H9 (cell line): ENCODE measurements around the gene SHISA7. TPM values are rescaled to one million over a fixed set of nuclear protein-coding genes. Genes with fewer than 3 reads are reported as not detected.
"Not testable (repeated sequence)": the region's sequence is repeated elsewhere in the genome, so short reads cannot be mapped to it uniquely, and the experiment has no call there.

Experiments
- DNase-seq: peaks from one replicate; pipeline ENCODE4 v3.0.0-alpha.2; 2017
- H2AFZ ChIP-seq: one replicate; pipeline ENCODE4 v1.6.1; 2013; ENCODE audit warnings: mild to moderate bottlenecking, low read length, control low read depth, moderate library complexity
- H2AK5ac ChIP-seq: 2 replicates; pipeline ENCODE4 v1.6.1; 2013; ENCODE audit warnings: low read length, control low read depth, mixed read lengths; ENCODE audit not compliant: insufficient read length
- H2BK120ac ChIP-seq: one replicate; pipeline ENCODE4 v1.6.1; 2013; ENCODE audit warnings: low read depth, mild to moderate bottlenecking, low read length, control low read depth, inconsistent platforms; ENCODE audit not compliant: poor library complexity, severe bottlenecking
- H2BK12ac ChIP-seq: 2 replicates; pipeline ENCODE4 v1.6.1; 2013; ENCODE audit warnings: low read length, control low read depth, mixed read lengths, low read depth; ENCODE audit not compliant: insufficient read length
- H2BK15ac ChIP-seq: 2 replicates; pipeline ENCODE4 v1.6.1; 2013; ENCODE audit warnings: low read depth, low read length, control low read depth
- H2BK20ac ChIP-seq: one replicate; pipeline ENCODE4 v1.6.1; 2013; ENCODE audit warnings: low read depth, mild to moderate bottlenecking, low read length, control low read depth, inconsistent platforms; ENCODE audit not compliant: poor library complexity, severe bottlenecking
- H2BK5ac ChIP-seq: 2 replicates; pipeline ENCODE4 v1.6.1; 2013; ENCODE audit warnings: low read length, control low read depth, mixed read lengths; ENCODE audit not compliant: insufficient read length
- H3K14ac ChIP-seq: 2 replicates; pipeline ENCODE4 v1.6.1; 2013; ENCODE audit warnings: low read length, control low read depth; ENCODE audit not compliant: insufficient read depth
- H3K18ac ChIP-seq: 2 replicates; pipeline ENCODE4 v1.6.1; 2013; ENCODE audit warnings: low read depth, mild to moderate bottlenecking, mixed read lengths, low read length, control low read depth; ENCODE audit not compliant: insufficient read length
- H3K23ac ChIP-seq: 2 replicates; pipeline ENCODE4 v1.6.1; 2013; ENCODE audit warnings: low read length, control low read depth, mixed read lengths, low read depth; ENCODE audit not compliant: insufficient read length
- H3K23me2 ChIP-seq: 2 replicates; pipeline ENCODE4 v1.6.1; 2013; ENCODE audit warnings: low read depth, mild to moderate bottlenecking, mixed read lengths, low read length, control low read depth; ENCODE audit not compliant: insufficient read length, poor library complexity, severe bottlenecking
- H3K27ac ChIP-seq: 2 replicates; pipeline ENCODE4 v1.5.1; 2013; ENCODE audit warnings: low read length, control low read depth, mixed read lengths, low read depth; ENCODE audit not compliant: insufficient read length
- H3K27me3 ChIP-seq: 2 replicates; pipeline ENCODE4 v1.6.1; 2013; ENCODE audit warnings: low read length, control low read depth, inconsistent platforms; ENCODE audit not compliant: insufficient read depth
- H3K4ac ChIP-seq: 2 replicates; pipeline ENCODE4 v1.6.1; 2013; ENCODE audit warnings: low read depth, mild to moderate bottlenecking, control low read depth, inconsistent platforms, low read length, moderate library complexity
- H3K4me1 ChIP-seq: 2 replicates; pipeline ENCODE4 v1.6.1; 2013; ENCODE audit warnings: low read length, control low read depth, inconsistent platforms; ENCODE audit not compliant: insufficient read depth
- H3K4me2 ChIP-seq: 2 replicates; pipeline ENCODE4 v1.6.1; 2013; ENCODE audit warnings: low read length, control low read depth, mixed read lengths; ENCODE audit not compliant: insufficient read length, insufficient read depth
- H3K56ac ChIP-seq: 2 replicates; pipeline ENCODE4 v1.6.1; 2013; ENCODE audit warnings: low read depth, mild to moderate bottlenecking, mixed read lengths, low read length, control low read depth; ENCODE audit not compliant: insufficient read length
- H3K79me1 ChIP-seq: 2 replicates; pipeline ENCODE4 v1.6.1; 2013; ENCODE audit warnings: low read depth, mild to moderate bottlenecking, moderate library complexity, low read length, control low read depth, inconsistent platforms; ENCODE audit not compliant: insufficient read depth, poor library complexity, severe bottlenecking
- H3K79me2 ChIP-seq: 2 replicates; pipeline ENCODE4 v1.6.1; 2013; ENCODE audit warnings: low read length, control low read depth, inconsistent platforms; ENCODE audit not compliant: insufficient read depth
- H3K9ac ChIP-seq: 2 replicates; pipeline ENCODE4 v1.6.1; 2013; ENCODE audit warnings: low read length, control low read depth, mixed read lengths; ENCODE audit not compliant: insufficient read length; ENCODE audit errors: extremely low read depth
- H3K9me3 ChIP-seq: one replicate; pipeline ENCODE4 v1.6.1; 2013; ENCODE audit warnings: low read depth, low read length, inconsistent platforms; ENCODE audit not compliant: control insufficient read depth
- H3T11ph ChIP-seq: one replicate; pipeline ENCODE4 v1.6.1; 2013; ENCODE audit warnings: mild to moderate bottlenecking, low read length, control low read depth, inconsistent platforms
- H4K20me1 ChIP-seq: one replicate; pipeline ENCODE4 v1.6.1; 2013; ENCODE audit not compliant: control insufficient read depth, insufficient read length, insufficient read depth
- H4K5ac ChIP-seq: 2 replicates; pipeline ENCODE4 v1.6.1; 2013; ENCODE audit warnings: low read depth, mild to moderate bottlenecking, mixed read lengths, low read length, control low read depth; ENCODE audit not compliant: insufficient read length
- H4K8ac ChIP-seq: replicated peaks from 2 replicates; pipeline ENCODE4 v1.6.1; 2013; ENCODE audit warnings: low read length, control low read depth, mixed read lengths, low read depth; ENCODE audit not compliant: insufficient read length
- H4K91ac ChIP-seq: 2 replicates; pipeline ENCODE4 v1.6.1; 2013; ENCODE audit warnings: low read depth, mild to moderate bottlenecking, moderate library complexity, mixed read lengths, low read length, control low read depth; ENCODE audit not compliant: insufficient read length
- H3K27ac Mint-ChIP-seq, 3 experiments: 2 replicates in 2 of 3; 3 replicates in 1 of 3; pipeline ENCODE4 v1.8.0; 2020 to 2021; ENCODE audit warnings: mixed read lengths in 3 of 3, mild to moderate bottlenecking in 1 of 3, moderate library complexity in 1 of 3
- H3K27me3 Mint-ChIP-seq: 2 replicates; pipeline ENCODE4 v1.8.0; 2021; ENCODE audit warnings: low read depth, mild to moderate bottlenecking, moderate library complexity, mixed read lengths
- H3K36me3 Mint-ChIP-seq, 3 experiments: 2 replicates in 2 of 3; 3 replicates in 1 of 3; pipeline ENCODE4 v1.8.0; 2020 to 2021; ENCODE audit warnings: low read depth in 3 of 3, mixed read lengths in 3 of 3; ENCODE audit not compliant: insufficient read depth in 1 of 3
- H3K4me1 Mint-ChIP-seq, 2 experiments: 2 replicates each; pipeline ENCODE4 v1.8.0; 2020; ENCODE audit warnings: mixed read lengths in 2 of 2
- H3K4me3 Mint-ChIP-seq, 2 experiments: 2 replicates in 1 of 2; 3 replicates in 1 of 2; pipeline ENCODE4 v1.8.0; 2020 to 2021; ENCODE audit warnings: mild to moderate bottlenecking in 2 of 2, mixed read lengths in 2 of 2, moderate library complexity in 1 of 2
- H3K9me3 Mint-ChIP-seq, 2 experiments: 2 replicates in 1 of 2; 3 replicates in 1 of 2; pipeline ENCODE4 v1.8.0; 2020; ENCODE audit warnings: mild to moderate bottlenecking in 2 of 2, mixed read lengths in 2 of 2, moderate library complexity in 1 of 2
- WGBS: extraction: QIAGEN DNeasy Blood & Tissue Kit; methylation state at CpG from one replicate; pipeline ENCODE4 v1.1.7; 2013; ENCODE audit warnings: missing lambda C conversion rate, low lambda C conversion rate, mixed read lengths; ENCODE audit not compliant: insufficient read length; ENCODE audit errors: extremely low coverage; 5-methylcytosine and 5-hydroxymethylcytosine counted together
- total RNA-seq: library from RNA; stranded (reverse); gene quantifications from 2 replicates; pipeline ENCODE4 v1.2.1, GENCODE V29; 2021
- TF ChIP-seq, protein P1 (sequence below): fragments of 200-600 bp; sonication (generic); conservative IDR thresholded peaks from 3 replicates; pipeline ENCODE4 v1.8.0; 2021; ENCODE audit warnings: antibody characterized with exemption, mild to moderate bottlenecking

The SHISA7 gene
- total RNA-seq, 1 experiment from 2014 or later: 0.31 TPM

DNA sequence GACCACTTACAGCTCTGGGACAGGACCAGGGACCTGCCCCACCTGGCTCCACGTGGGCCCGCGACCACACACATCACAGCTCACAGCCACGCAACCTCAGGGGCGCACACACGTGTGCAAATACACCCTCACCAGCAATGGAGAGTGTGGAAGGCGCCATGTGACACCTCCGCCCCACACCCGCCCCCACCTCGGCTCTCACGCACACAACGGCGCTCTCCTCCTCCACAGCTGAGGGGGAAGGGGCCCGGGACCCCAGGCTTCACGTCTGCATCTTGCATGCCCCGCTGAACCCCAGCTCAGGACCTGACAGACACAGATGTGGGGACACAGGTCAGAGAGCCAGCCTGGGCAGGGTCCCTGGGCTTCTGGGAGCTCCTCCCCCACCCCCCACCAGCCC is 6.4 kb upstream of the SHISA7 start:
- Histone ChIP-seq H3K79me2 (no peaks in the 10 kb centered on the region), H2BK15ac (no peak overlapping the region), H2BK12ac (no peak overlapping the region), H3K4ac (no peak overlapping the region), H3K23me2 (peaks cover 4% of the 10 kb centered on the region), H2BK5ac (no peak overlapping the region), H2AK5ac (no peak overlapping the region), H3K18ac (no peak overlapping the region), H4K20me1 (no peaks in the 10 kb centered on the region), H3K14ac (no peak overlapping the region), H2AFZ (no peak overlapping the region), H4K5ac (no peak overlapping the region), H3K79me1 (no peaks in the 10 kb centered on the region), H2BK120ac (no peak overlapping the region), H3K4me2 (no peak overlapping the region), H3T11ph (no peak overlapping the region), H3K27me3 (peaks cover 48% of the 10 kb centered on the region; the same call in 1 of the 2 replicates), H3K9ac (no peak overlapping the region), H3K27ac (no peak overlapping the region), H4K8ac (no peak overlapping the region), H3K9me3 (no peaks in the 10 kb centered on the region), H3K23ac (no peak overlapping the region), H2BK20ac (no peak overlapping the region), H4K91ac (no peak overlapping the region), H3K56ac (no peak overlapping the region), H3K4me1 (no peaks in the 10 kb centered on the region)
- H3K27me3 Mint-ChIP-seq: peaks cover 27% of the 10 kb centered on the region
- H3K9me3 Mint-ChIP-seq: no peaks in the 10 kb centered on the region; a peak in 2 of 5 replicates
- H3K4me1 Mint-ChIP-seq: peaks cover 2 to 13% of the 10 kb centered on the region in 2 experiments; a peak in 2 of 4 replicates
- H3K27ac Mint-ChIP-seq: no peak overlapping the region
- peaks cover 0 to 5% (median 5%) of the 10 kb centered on the region in 3 experiments; a peak in 3 of 7 replicates for H3K36me3 Mint-ChIP-seq
- no peak for DNase-seq
- no CpG with 5 or more reads among the region's 16 CpGs for WGBS
- TF ChIP-seq, protein P1, sequence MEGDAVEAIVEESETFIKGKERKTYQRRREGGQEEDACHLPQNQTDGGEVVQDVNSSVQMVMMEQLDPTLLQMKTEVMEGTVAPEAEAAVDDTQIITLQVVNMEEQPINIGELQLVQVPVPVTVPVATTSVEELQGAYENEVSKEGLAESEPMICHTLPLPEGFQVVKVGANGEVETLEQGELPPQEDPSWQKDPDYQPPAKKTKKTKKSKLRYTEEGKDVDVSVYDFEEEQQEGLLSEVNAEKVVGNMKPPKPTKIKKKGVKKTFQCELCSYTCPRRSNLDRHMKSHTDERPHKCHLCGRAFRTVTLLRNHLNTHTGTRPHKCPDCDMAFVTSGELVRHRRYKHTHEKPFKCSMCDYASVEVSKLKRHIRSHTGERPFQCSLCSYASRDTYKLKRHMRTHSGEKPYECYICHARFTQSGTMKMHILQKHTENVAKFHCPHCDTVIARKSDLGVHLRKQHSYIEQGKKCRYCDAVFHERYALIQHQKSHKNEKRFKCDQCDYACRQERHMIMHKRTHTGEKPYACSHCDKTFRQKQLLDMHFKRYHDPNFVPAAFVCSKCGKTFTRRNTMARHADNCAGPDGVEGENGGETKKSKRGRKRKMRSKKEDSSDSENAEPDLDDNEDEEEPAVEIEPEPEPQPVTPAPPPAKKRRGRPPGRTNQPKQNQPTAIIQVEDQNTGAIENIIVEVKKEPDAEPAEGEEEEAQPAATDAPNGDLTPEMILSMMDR: no peak
- no peak overlapping the region for H3K4me3 Mint-ChIP-seq

DNA sequence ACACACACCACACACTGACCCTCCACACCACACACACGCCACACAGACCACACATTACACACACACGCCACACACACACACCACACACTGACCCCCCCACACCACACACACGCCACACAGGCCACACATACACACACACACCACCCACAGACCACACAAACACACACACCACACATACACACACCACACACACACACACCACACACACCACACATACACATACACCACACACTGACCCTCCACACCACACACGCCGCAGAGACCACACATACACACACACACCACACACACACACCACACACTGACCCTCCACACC is 5.0 kb upstream of the SHISA7 start:
- not testable (repeated sequence) for H4K5ac ChIP-seq, H3K9me3 ChIP-seq, H2BK12ac ChIP-seq, H3K9me3 Mint-ChIP-seq, H3K23me2 ChIP-seq, H2AFZ ChIP-seq, H2AK5ac ChIP-seq, DNase-seq, H4K8ac ChIP-seq, H2BK20ac ChIP-seq, H2BK120ac ChIP-seq, H4K91ac ChIP-seq, H3K36me3 Mint-ChIP-seq, H3K4ac ChIP-seq, H3K14ac ChIP-seq, H4K20me1 ChIP-seq, H3T11ph ChIP-seq, H3K79me2 ChIP-seq, H3K27ac ChIP-seq, H3K27ac Mint-ChIP-seq, H3K79me1 ChIP-seq, H2BK15ac ChIP-seq, H3K23ac ChIP-seq, H3K9ac ChIP-seq, H3K4me3 Mint-ChIP-seq, H3K18ac ChIP-seq, H3K56ac ChIP-seq, H2BK5ac ChIP-seq, H3K4me2 ChIP-seq, H3K4me1 ChIP-seq
- WGBS: no CpG with 5 or more reads among the region's 5 CpGs
- Mint-ChIP-seq H3K4me1 (peaks cover 4 to 16% of the 10 kb centered on the region in 2 experiments; a peak in 3 of 4 replicates), H3K27me3 (peaks cover 27% of the 10 kb centered on the region)
- peaks cover 61% of the 10 kb centered on the region for H3K27me3 ChIP-seq
